Panc1 (cell line): ENCODE measurements around the gene ATP10D. TPM values are rescaled to one million over a fixed set of nuclear protein-coding genes. Genes with fewer than 3 reads are reported as not detected.

Source experiments
- ATAC-seq: fragments of 200-7000 bp; cut with Tn5 transposase; 2 replicates; pipeline ENCODE4 v1.9.1; 2020; ENCODE audit warnings: mild to moderate bottlenecking, moderate library complexity
- BruUV-seq: library from RNA; stranded (reverse); fragments of 400-500 nt; replicated peaks from 2 replicates; lab custom pipeline; 2021; lab: Mats Ljungman, UMichigan
- CTCF ChIA-PET: fragments of 300-600 bp; sonication (Branson Sonifier 250); formaldehyde crosslinking; loops from one replicate; lab custom pipeline; 2022; ENCODE audit warnings: antibody characterized with exemption; lab: Charles Lee
- POLR2A ChIA-PET: fragments of 300-600 bp; sonication (Branson Sonifier 250); formaldehyde crosslinking; loops from one replicate; lab custom pipeline; 2022; ENCODE audit warnings: antibody characterized with exemption; lab: Charles Lee
- DNase-seq: peaks from one replicate; pipeline ENCODE4 v3.0.0-alpha.2; 2010; ENCODE audit warnings: low read depth, low spot score
- H3K27ac ChIP-seq: 2 replicates; pipeline ENCODE4 v1.5.1; 2011; ENCODE audit warnings: mild to moderate bottlenecking, low read length, inconsistent platforms
- H3K27me3 ChIP-seq: fragments of 200-500 bp; sonication (Bioruptor generic); 2 replicates; pipeline ENCODE4 v1.6.0; 2014; ENCODE audit warnings: low read length, inconsistent platforms; ENCODE audit not compliant: control insufficient read depth, insufficient read depth
- H3K36me3 ChIP-seq: fragments of 200-500 bp; sonication (Bioruptor generic); 2 replicates; pipeline ENCODE4 v1.5.1; 2014; ENCODE audit warnings: inconsistent platforms, mild to moderate bottlenecking, low read length, moderate library complexity; ENCODE audit not compliant: control insufficient read depth, insufficient read depth
- H3K4me1 ChIP-seq: 2 replicates; pipeline ENCODE4 v1.5.1; 2011; ENCODE audit warnings: inconsistent platforms, mild to moderate bottlenecking, low read length, moderate library complexity; ENCODE audit not compliant: control insufficient read depth, insufficient read depth
- H3K4me3 ChIP-seq, 2 experiments: 2 replicates each; pipeline ENCODE4 v1.5.1; 2011 to 2012; ENCODE audit warnings: low read depth in 2 of 2, low read length in 2 of 2, mild to moderate bottlenecking in 2 of 2, inconsistent platforms in 1 of 2, moderate library complexity in 1 of 2
- H3K9me3 ChIP-seq: fragments of 200-500 bp; sonication (Bioruptor generic); 2 replicates; pipeline ENCODE4 v1.5.1; 2014; ENCODE audit warnings: low read depth, mild to moderate bottlenecking, inconsistent platforms, low read length, moderate library complexity; ENCODE audit not compliant: control insufficient read depth, insufficient read depth
- POLR2AphosphoS5 ChIP-seq: IDR thresholded peaks from 2 replicates; pipeline ENCODE4 v1.6.1; 2012; ENCODE audit warnings: mild to moderate bottlenecking, low read depth, low read length, moderate library complexity
- SIN3A ChIP-seq: IDR thresholded peaks from 2 replicates; pipeline ENCODE4 v1.6.1; 2012; ENCODE audit warnings: low read depth, mild to moderate bottlenecking, low read length, moderate library complexity, borderline replicate concordance; ENCODE audit not compliant: insufficient read depth
- TCF7L2 ChIP-seq: IDR thresholded peaks from 2 replicates; pipeline ENCODE4 v1.6.1; 2011; ENCODE audit warnings: mild to moderate bottlenecking, low read depth, low read length, inconsistent platforms
- in situ Hi-C: cut with HindIII; loops from 2 replicates; pipeline ENCODE4 v1.10.0; 2016; ENCODE audit warnings: low sequenced_read_pairs, low pct_unique_long_range_greater_than_20kb
- intact Hi-C: fragments of 100-400 bp; cut with micrococcal nuclease; formaldehyde crosslinking; loops from one replicate; pipeline ENCODE4 v1.10.0; 2022; ENCODE audit not compliant: unreplicated experiment
- total RNA-seq: library from RNA; stranded (reverse); gene quantifications from one replicate; pipeline ENCODE4 v1.2.1, GENCODE V29; 2021; ENCODE audit not compliant: unreplicated experiment
- TF ChIP-seq, protein P1 (sequence below): fragments of 450-650 bp; IDR thresholded peaks from 2 replicates; pipeline ENCODE4 v1.5.1; 2017; ENCODE audit warnings: mild to moderate bottlenecking
- TF ChIP-seq, protein P2 (sequence below), 2 experiments: IDR thresholded peaks; 2 replicates each; pipeline ENCODE4 v1.6.1; 2011 to 2012; ENCODE audit warnings: low read depth in 2 of 2, control low read depth in 1 of 2, low read length in 1 of 2, mild to moderate bottlenecking in 1 of 2, moderate library complexity in 1 of 2; ENCODE audit not compliant: insufficient read depth in 1 of 2

The ATP10D gene
- total RNA-seq, 1 experiment from 2014 or later = 13.9 TPM

DNA sequence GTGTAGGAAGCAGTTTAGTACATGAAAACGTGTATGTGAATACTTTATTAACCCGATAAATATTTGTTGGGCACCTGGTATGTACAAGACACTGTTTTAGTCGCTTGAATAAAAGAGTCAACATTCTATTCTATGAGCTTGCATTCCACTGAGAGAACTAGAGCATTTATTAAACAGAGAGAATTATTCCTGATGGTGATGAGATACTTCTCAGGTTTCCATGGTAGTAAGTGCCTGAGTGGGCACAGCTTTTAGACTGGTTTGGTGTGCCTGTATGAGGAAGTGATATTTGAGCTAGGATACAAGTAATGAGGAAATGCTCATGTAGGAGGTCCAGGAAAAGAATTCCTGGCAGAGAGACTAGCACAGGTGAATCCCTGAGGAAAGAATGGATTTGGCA lies 94.2 kb downstream of the ATP10D start:
- no TSS peak for BruUV-seq
- no peaks in the 10 kb centered on the region for H3K4me1 ChIP-seq
- DNase-seq (no peak), ATAC-seq (no peak)
- no peaks in the 10 kb centered on the region for H3K9me3 ChIP-seq
- H3K36me3 ChIP-seq = no peaks in the 10 kb centered on the region
- H3K27me3 ChIP-seq = no peaks in the 10 kb centered on the region
- H3K4me3 ChIP-seq = no peak overlapping the region
- intact Hi-C loops (no loop called here), in situ Hi-C loops (no loop called here)
- TF ChIP-seq, protein P1, sequence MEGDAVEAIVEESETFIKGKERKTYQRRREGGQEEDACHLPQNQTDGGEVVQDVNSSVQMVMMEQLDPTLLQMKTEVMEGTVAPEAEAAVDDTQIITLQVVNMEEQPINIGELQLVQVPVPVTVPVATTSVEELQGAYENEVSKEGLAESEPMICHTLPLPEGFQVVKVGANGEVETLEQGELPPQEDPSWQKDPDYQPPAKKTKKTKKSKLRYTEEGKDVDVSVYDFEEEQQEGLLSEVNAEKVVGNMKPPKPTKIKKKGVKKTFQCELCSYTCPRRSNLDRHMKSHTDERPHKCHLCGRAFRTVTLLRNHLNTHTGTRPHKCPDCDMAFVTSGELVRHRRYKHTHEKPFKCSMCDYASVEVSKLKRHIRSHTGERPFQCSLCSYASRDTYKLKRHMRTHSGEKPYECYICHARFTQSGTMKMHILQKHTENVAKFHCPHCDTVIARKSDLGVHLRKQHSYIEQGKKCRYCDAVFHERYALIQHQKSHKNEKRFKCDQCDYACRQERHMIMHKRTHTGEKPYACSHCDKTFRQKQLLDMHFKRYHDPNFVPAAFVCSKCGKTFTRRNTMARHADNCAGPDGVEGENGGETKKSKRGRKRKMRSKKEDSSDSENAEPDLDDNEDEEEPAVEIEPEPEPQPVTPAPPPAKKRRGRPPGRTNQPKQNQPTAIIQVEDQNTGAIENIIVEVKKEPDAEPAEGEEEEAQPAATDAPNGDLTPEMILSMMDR = no peak
- TF ChIP-seq SIN3A = no peak
- TF ChIP-seq, protein P2, sequence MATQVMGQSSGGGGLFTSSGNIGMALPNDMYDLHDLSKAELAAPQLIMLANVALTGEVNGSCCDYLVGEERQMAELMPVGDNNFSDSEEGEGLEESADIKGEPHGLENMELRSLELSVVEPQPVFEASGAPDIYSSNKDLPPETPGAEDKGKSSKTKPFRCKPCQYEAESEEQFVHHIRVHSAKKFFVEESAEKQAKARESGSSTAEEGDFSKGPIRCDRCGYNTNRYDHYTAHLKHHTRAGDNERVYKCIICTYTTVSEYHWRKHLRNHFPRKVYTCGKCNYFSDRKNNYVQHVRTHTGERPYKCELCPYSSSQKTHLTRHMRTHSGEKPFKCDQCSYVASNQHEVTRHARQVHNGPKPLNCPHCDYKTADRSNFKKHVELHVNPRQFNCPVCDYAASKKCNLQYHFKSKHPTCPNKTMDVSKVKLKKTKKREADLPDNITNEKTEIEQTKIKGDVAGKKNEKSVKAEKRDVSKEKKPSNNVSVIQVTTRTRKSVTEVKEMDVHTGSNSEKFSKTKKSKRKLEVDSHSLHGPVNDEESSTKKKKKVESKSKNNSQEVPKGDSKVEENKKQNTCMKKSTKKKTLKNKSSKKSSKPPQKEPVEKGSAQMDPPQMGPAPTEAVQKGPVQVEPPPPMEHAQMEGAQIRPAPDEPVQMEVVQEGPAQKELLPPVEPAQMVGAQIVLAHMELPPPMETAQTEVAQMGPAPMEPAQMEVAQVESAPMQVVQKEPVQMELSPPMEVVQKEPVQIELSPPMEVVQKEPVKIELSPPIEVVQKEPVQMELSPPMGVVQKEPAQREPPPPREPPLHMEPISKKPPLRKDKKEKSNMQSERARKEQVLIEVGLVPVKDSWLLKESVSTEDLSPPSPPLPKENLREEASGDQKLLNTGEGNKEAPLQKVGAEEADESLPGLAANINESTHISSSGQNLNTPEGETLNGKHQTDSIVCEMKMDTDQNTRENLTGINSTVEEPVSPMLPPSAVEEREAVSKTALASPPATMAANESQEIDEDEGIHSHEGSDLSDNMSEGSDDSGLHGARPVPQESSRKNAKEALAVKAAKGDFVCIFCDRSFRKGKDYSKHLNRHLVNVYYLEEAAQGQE (IDR thresholded peaks at IDR 0.05; ENCODE audit: insufficient read depth in 1 of 2, low read depth in 2 of 2, low read length in 1 of 2) = no peak
- no peak for TF ChIP-seq TCF7L2
- no peak for TF ChIP-seq POLR2AphosphoS5
- POLR2A ChIA-PET = no interaction called here
- CTCF ChIA-PET = no interaction called here
- no peak overlapping the region for H3K27ac ChIP-seq

DNA sequence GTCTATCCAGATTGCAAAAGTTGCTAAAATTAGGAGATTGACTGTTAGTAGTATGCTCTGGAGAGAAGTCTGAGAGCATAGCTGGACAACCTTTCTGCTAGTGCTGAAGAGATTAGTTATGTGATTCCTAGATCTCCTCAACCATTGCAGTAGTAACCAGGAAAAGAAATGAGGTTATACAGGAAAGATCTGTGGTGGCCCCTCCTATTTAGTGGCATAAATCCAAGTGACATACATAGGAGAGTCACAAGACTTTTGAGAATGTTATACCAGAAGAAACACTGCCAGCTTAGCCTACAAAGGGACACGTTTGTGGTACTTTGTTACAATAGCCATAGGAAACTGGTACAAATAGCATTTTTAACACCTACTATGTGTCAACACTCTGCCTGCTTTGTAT lies 105.2 kb downstream of the ATP10D start:
- ATAC-seq (no peak), DNase-seq (no peak)
- H3K4me1 ChIP-seq = no peaks in the 10 kb centered on the region
- in situ Hi-C loops (no loop called here), intact Hi-C loops (no loop called here)
- ChIA-PET POLR2A (no interaction called here), CTCF (no interaction called here)
- H3K36me3 ChIP-seq = no peaks in the 10 kb centered on the region
- no peak overlapping the region for H3K27ac ChIP-seq
- no peak for TF ChIP-seq POLR2AphosphoS5
- TF ChIP-seq, protein P1 = no peak
- no peak for TF ChIP-seq TCF7L2
- TF ChIP-seq SIN3A = no peak
- TF ChIP-seq, protein P2 (IDR thresholded peaks at IDR 0.05; ENCODE audit: insufficient read depth in 1 of 2, low read depth in 2 of 2, low read length in 1 of 2) = no peak
- H3K4me3 ChIP-seq = no peak overlapping the region
- BruUV-seq = no TSS peak
- H3K27me3 ChIP-seq = no peaks in the 10 kb centered on the region
- H3K9me3 ChIP-seq = no peaks in the 10 kb centered on the region
